GM12874 (cell line): ENCODE measurements around the gene COL5A1.

Experiments used
- CTCF ChIP-seq: IDR thresholded peaks from 2 replicates; pipeline ENCODE4 v1.5.1; 2011; ENCODE audit warnings: low read depth, mild to moderate bottlenecking, control low read depth, low read length, moderate library complexity; ENCODE audit not compliant: insufficient read depth

Gene COL5A1

GRCh38 chr9:134885679-134886412, 244.2 kb downstream of the COL5A1 start:
- TF ChIP-seq CTCF: no peak

GRCh38 chr9:134886413-134886913, 244.9 kb downstream of the COL5A1 start:
- TF ChIP-seq CTCF: no peak

GRCh38 chr9:134887219-134887618, 245.6 kb downstream of the COL5A1 start:
- TF ChIP-seq CTCF: no peak

GRCh38 chr9:134887686-134888602, 246.3 kb downstream of the COL5A1 start:
- no peak for TF ChIP-seq CTCF

- no peak for TF ChIP-seq CTCF
These were observed 247.1 kb downstream of the COL5A1 start for GRCh38 chr9:134888603-134889190.

GRCh38 chr9:134889386-134890154, 248.0 kb downstream of the COL5A1 start:
- no peak for TF ChIP-seq CTCF
